Transverse colon (tissue), 4 donors: ENCODE measurements around the gene KCNQ4. TPM values are rescaled to one million over a fixed set of nuclear protein-coding genes. Genes with fewer than 3 reads are reported as not detected.

Source experiments
- DNase-seq: peaks from one replicate; pipeline ENCODE4 v3.0.0-alpha.2; 2019
- H3K27ac ChIP-seq, 4 donors: fragments of 200-600 bp; sonication (generic); 2 replicates each; pipeline ENCODE4 v1.5.1; 2016 to 2018; ENCODE audit warnings: inconsistent platforms in 4 of 4
- H3K27me3 ChIP-seq: fragments of 200-600 bp; sonication (generic); 2 replicates; pipeline ENCODE4 v1.5.1; 2017; ENCODE audit warnings: inconsistent platforms
- H3K36me3 ChIP-seq, 4 donors: fragments of 200-600 bp; sonication (generic); 2 replicates each; pipeline ENCODE4 v1.5.1; 2017 to 2019; ENCODE audit warnings: inconsistent platforms in 4 of 4
- H3K4me1 ChIP-seq, 4 donors: fragments of 200-600 bp; sonication (generic); 2 replicates each; pipeline ENCODE4 v1.5.1; 2017 to 2020; ENCODE audit warnings: inconsistent platforms in 4 of 4
- H3K4me3 ChIP-seq, 4 donors: fragments of 200-600 bp; sonication (generic); 1 replicate in 1 of 4; 2 replicates in 3 of 4; pipeline versions ENCODE4 v1.5.1 to v1.6.1; 2017 to 2019; ENCODE audit warnings: inconsistent platforms in 4 of 4
- H3K9me3 ChIP-seq, 2 donors: fragments of 200-600 bp; sonication (generic); 2 replicates each; pipeline ENCODE4 v1.5.1; 2017 to 2019; ENCODE audit warnings: inconsistent platforms in 2 of 2
- CTCF ChIP-seq, 5 experiments: fragments of 200-600 bp in 3 of 5; fragments of 450-650 bp in 2 of 5; sonication (generic) in 3 of 5; IDR thresholded peaks; 1 replicate in 2 of 5; 2 replicates in 3 of 5; pipeline ENCODE4 v1.5.1; 2016 to 2017; ENCODE audit warnings: antibody characterized with exemption in 5 of 5, inconsistent platforms in 3 of 5, mild to moderate bottlenecking in 2 of 5, moderate library complexity in 1 of 5
- EP300 ChIP-seq: sonication (generic); formaldehyde crosslinking; IDR thresholded peaks from one replicate; pipeline ENCODE4 v1.6.1; 2017; ENCODE audit warnings: antibody characterized with exemption, low read depth
- POLR2A ChIP-seq: fragments of 450-650 bp; IDR thresholded peaks from one replicate; pipeline ENCODE4 v1.6.1; 2016; ENCODE audit warnings: antibody characterized with exemption, mild to moderate bottlenecking, moderate library complexity
- POLR2AphosphoS5 ChIP-seq, 3 donors: sonication (generic); formaldehyde crosslinking; IDR thresholded peaks; one replicate each; pipeline ENCODE4 v1.6.1; 2016; ENCODE audit warnings: antibody characterized with exemption in 3 of 3
- WGBS, 2 donors: methylation state at CpG; one replicate each; pipeline ENCODE4 v1.1.5; 2018; ENCODE audit warnings: low coverage in 1 of 2; 5-methylcytosine and 5-hydroxymethylcytosine counted together
- in situ Hi-C, 4 donors: fragments of 200-750 bp; cut with MboI; loops; one replicate each; pipeline versions ENCODE4 v1.15.0 to v1.15.1; 2017; ENCODE audit warnings: low sequenced_read_pairs in 3 of 4, low pct_ligation_motif_present in 1 of 4, low pct_unique_long_range_greater_than_20kb in 1 of 4
- intact Hi-C: fragments of 100-400 bp; cut with DNase I; formaldehyde crosslinking; loops from one replicate; pipeline ENCODE4 v1.15.1; 2023; ENCODE audit warnings: low total_unique reads
- total RNA-seq, 4 donors: library from RNA; depleted of rRNA; stranded (reverse); fragments of >200 nt; gene quantifications; one replicate each; pipeline ENCODE4 v1.1.0, GENCODE V29; 2016

Gene KCNQ4
- 10 to 100 TPM in 1 of 4 donors, 1 to 10 TPM in 3; 3.1 to 33.7 (median 3.6) TPM for total RNA-seq

- peaks cover 6 to 35% (median 24%) of the 10 kb centered on the region in 4 donors for H3K4me1 ChIP-seq
- H3K27ac ChIP-seq = peak within 1 kb of the TSS; percentile 76 to 87 (median 81)
- H3K36me3 ChIP-seq = no peaks in the 10 kb centered on the region
- intact Hi-C loops (no loop called here), in situ Hi-C loops (no loop called here)
- DNase-seq = peak; percentile 70
- 5% methylated on average over 37 of the region's 73 CpGs; no CpG with 5 or more reads in 1 of the 2 donors for WGBS, 2 donors
- H3K27me3 ChIP-seq = no peaks in the 10 kb centered on the region
- H3K4me3 ChIP-seq = peak within 1 kb of the TSS; percentile 45 to 60 (median 53)
- H3K9me3 ChIP-seq = no peaks in the 10 kb centered on the region
- peak in 2 of 3 donors; percentile 16 to 46 for TF ChIP-seq POLR2AphosphoS5 (IDR thresholded peaks at IDR 0.05)
- TF ChIP-seq EP300 = no peak
- TF ChIP-seq POLR2A = peak; percentile 14
- TF ChIP-seq CTCF (IDR thresholded peaks at IDR 0.05) = no peak
Measured at GRCh38 chr1:40783001-40783905, at the start of gene KCNQ4. KCNQ4 (plus strand) TSS chr1:40783787; CDS start chr1:40784094, 307 bp downstream.

GRCh38 chr1:40734882-40735628 is 48.5 kb upstream of the KCNQ4 start:
- Histone ChIP-seq H3K27me3 (no peaks in the 10 kb centered on the region), H3K4me3 (no peak overlapping the region), H3K9me3 (no peaks in the 10 kb centered on the region), H3K36me3 (peaks cover 0 to 5% (median 0%) of the 10 kb centered on the region in 4 donors), H3K4me1 (peaks cover 0 to 43% (median 8%) of the 10 kb centered on the region in 4 donors), H3K27ac (peak overlapping the region; percentile 16 to 57 (median 30))
- WGBS, 2 donors = 84 to 93% methylated on average over 8 of the region's 8 CpGs
- TF ChIP-seq CTCF (IDR thresholded peaks at IDR 0.05) = no peak
- no peak for TF ChIP-seq POLR2A
- no peak for TF ChIP-seq EP300
- TF ChIP-seq POLR2AphosphoS5 (IDR thresholded peaks at IDR 0.05) = no peak
- no peak for DNase-seq
- in situ Hi-C loops (no loop called here), intact Hi-C loops (no loop called here)

- intact Hi-C loops = no loop called here
- DNase-seq = no peak
- in situ Hi-C loops = no loop called here
- Histone ChIP-seq H3K27ac (peak overlapping the region; percentile 16 to 57 (median 38)), H3K9me3 (no peaks in the 10 kb centered on the region), H3K27me3 (no peaks in the 10 kb centered on the region), H3K4me3 (no peak overlapping the region), H3K36me3 (peaks cover 0 to 5% (median 0%) of the 10 kb centered on the region in 4 donors), H3K4me1 (peaks cover 0 to 46% (median 12%) of the 10 kb centered on the region in 4 donors)
- TF ChIP-seq POLR2A (no peak), POLR2AphosphoS5 (IDR thresholded peaks at IDR 0.05) (no peak), EP300 (no peak), CTCF (IDR thresholded peaks at IDR 0.05) (no peak)
Measured at GRCh38 chr1:40736085-40736531, 47.5 kb upstream of the KCNQ4 start.

GRCh38 chr1:40738831-40739230 is 44.8 kb upstream of the KCNQ4 start:
- Histone ChIP-seq H3K27me3 (no peaks in the 10 kb centered on the region), H3K27ac (peak overlapping the region in 3 of 4 donors; percentile 3 to 69 (median 29)), H3K4me1 (peaks cover 0 to 42% (median 11%) of the 10 kb centered on the region in 4 donors), H3K4me3 (no peak overlapping the region), H3K9me3 (no peaks in the 10 kb centered on the region), H3K36me3 (peaks cover 0 to 12% (median 3%) of the 10 kb centered on the region in 4 donors)
- in situ Hi-C loops = no loop called here
- intact Hi-C loops = no loop called here
- 81 to 97% methylated on average over 6 of the region's 6 CpGs for WGBS, 2 donors
- DNase-seq = no peak
- TF ChIP-seq POLR2AphosphoS5 (IDR thresholded peaks at IDR 0.05) (no peak), EP300 (no peak), POLR2A (no peak), CTCF (IDR thresholded peaks at IDR 0.05) (no peak)
